NT2/D1 (cell line): ENCODE results near the gene GNB1.

Experiments
- SUZ12 ChIP-seq: IDR thresholded peaks from 2 replicates; pipeline ENCODE4 v1.6.1; 2011; ENCODE audit not compliant: insufficient read length, insufficient read depth; ENCODE audit errors: extremely low read depth
- YY1 ChIP-seq: IDR thresholded peaks from 2 replicates; pipeline ENCODE4 v1.6.1; 2011; ENCODE audit not compliant: insufficient read length, insufficient read depth
- ZNF274 ChIP-seq: IDR thresholded peaks from 2 replicates; pipeline ENCODE4 v1.6.1; 2011; ENCODE audit warnings: mild to moderate bottlenecking, low read depth, low read length

DNA sequence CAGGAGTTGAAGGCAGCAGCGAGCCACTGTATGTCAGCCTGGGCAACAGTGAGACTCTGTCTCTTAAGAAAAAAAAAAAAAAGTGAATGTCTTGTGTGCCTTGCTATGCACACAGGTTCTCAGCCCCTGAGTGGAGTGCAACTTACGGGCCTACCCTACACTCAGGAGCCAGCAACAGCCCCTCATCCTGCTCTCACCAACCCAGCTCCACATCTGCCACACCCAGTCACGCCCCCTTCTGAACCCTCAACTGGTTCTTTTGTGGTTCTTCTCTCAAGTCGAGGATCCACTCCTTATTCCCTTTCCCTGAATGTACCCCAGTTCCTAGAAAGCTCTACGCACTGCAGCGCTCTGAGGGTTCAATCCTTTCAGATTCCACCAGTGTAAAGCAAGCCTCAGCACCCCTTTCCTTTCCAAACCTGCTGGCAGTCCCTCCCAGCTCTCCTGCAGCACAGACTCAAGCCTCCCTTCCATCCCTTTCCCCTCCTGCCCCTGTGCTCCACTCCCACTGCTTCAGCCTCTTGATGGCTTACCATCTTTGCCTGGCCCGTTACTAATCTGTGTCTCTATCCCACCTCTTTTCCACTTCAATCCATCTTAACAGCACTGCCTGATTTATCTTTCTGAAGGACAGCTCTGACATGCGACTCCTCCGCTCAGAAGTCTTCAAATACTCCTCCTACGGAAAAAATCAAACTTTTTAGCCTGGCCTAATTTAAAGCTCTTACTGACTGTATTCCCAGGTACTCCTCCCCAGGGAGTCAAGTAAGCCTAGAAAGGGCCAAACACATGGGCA lies 38.1 kb downstream of the GNB1 start:
- no peak for TF ChIP-seq YY1
- TF ChIP-seq ZNF274 = no peak
- no peak for TF ChIP-seq SUZ12
